Fibroblast of peridontal ligament (primary cell): ENCODE measurements around the gene ELMOD2.

ENCODE experiments used
- DNase-seq: peaks from one replicate; pipeline ENCODE4 v3.0.0-alpha.2; 2010; ENCODE audit errors: extremely low read depth

ELMOD2 gene

GRCh38 chr4:140581078-140581477 is 57.1 kb downstream of the ELMOD2 start:
- DNase-seq = no peak

DNA sequence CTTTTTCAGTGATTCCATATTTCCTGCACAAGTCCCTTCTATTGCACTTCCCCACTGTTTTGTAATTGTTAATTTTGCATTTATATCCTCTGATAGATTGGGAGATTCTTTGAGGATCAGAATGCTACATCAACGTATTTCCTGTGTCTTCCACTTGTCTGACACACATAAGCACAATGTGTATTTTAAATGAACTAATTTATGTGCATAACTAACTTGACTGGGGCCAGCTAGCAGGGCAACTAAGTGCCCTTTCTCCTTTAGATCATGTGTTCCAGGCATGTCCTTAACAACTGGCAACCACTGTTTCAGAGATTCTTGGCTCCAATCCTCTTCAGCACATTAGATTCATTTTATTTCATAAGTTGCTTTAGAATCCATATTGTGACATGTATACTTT is 60.5 kb downstream of the ELMOD2 start:
- DNase-seq = no peak

- DNase-seq = peak; percentile 5
Measured at GRCh38 chr4:140595065-140595464, 71.1 kb downstream of the ELMOD2 start.

DNA sequence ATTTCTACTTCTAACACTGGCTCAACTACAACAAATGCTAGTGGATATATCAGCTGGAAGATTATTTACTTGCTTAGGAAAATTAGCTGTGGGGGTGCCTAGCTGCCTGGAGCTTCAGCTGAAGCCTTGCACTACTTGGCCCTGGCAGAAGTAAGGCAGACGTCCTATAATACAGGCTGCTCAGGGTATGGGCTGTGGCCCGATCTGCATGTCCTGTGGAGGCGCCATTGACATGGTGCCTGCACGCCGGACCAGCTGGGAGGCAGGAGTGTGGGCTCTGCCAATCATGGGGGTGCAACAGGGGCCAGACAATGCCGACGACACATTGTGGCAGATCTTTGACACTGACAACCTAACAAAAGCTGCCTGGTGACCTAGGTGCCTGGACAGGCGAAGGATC is 76.4 kb downstream of the ELMOD2 start:
- DNase-seq = no peak

GRCh38 chr4:140602714-140603113 is 78.7 kb downstream of the ELMOD2 start:
- no peak for DNase-seq

DNA sequence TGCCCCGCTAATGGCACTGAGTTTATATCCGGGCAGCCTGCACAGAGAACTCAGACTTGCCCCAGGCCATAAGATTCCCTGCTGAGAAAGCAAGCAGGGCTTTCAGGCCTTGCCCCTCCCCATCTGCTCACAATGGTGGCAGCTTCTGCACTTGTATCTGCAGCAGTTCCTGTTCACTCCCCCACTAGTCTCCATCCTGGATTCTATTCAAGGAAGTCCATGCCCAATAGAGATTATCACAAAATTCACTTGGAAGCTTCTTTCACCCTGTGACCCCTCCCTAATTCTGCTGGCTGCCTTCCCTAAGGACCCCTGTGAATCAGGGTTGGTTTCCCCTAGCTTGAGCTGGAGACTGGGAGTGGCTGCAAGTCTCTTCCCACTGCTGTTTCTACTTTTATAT is 79.3 kb downstream of the ELMOD2 start:
- DNase-seq = no peak
